HG03460 (cell line): ENCODE data around the gene CDK19.
"Not testable (repeated sequence)": the region's sequence is repeated elsewhere in the genome, so short reads cannot be mapped to it uniquely, and the experiment has no call there.

Source experiments
- ATAC-seq: cut with Tn5 transposase; IDR thresholded peaks from one replicate; pipeline ENCODE4 v1.9.1; 2021; ENCODE audit not compliant: unreplicated experiment

The CDK19 gene

DNA sequence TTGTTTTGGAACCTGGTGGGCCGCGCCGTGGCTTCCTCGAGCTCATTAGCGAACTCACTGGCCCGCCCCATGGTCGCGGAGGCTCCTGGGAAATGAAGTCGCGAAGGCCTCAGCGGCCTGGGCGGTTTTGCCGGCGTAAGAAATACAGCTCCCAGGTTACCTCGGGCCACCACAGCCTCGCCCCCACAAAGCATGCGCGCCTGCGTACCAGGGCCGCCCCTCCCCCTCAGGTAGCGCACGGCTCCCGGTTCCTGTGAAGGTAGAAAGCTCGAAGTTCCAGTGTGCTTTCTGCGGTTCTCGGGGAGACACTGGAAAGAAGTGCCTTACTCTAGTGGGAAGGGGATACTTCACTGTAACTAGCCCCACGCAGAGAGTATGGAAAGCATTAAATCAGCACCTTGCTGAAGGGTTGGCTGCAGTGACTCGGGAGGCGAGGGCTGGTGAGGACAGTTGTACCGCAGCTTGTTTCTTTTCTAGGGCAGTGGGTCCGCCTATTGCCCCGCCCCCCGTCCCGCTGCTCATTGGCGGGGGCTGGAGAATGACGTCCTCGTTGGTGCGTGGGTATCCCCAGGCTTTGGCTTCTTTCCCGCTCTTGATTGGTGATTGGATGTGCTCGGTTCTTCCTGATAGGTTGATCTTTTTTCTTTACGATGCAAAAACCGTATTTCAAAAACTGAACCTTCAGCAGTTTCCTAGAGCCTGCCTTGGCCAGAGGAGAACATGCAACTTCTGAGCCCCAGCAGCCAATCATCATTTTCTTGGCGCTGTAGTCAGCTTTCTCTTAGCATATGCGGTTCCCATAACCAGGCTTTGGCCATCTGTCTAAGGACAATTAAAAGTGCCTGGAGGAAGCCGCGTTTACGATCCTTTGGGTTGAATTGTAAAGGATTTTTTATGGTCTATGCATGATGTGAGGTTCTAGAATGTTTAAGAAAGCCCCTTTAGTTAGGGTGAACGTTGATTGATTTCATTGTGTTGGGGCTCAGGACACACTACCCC, at the start of gene CDK19:
CDK19 (minus strand) TSS at position 59 of the 999 bp plus-strand sequence. CDS start 333 bp downstream, outside the sequence.
- peak; percentile 69 for ATAC-seq

DNA sequence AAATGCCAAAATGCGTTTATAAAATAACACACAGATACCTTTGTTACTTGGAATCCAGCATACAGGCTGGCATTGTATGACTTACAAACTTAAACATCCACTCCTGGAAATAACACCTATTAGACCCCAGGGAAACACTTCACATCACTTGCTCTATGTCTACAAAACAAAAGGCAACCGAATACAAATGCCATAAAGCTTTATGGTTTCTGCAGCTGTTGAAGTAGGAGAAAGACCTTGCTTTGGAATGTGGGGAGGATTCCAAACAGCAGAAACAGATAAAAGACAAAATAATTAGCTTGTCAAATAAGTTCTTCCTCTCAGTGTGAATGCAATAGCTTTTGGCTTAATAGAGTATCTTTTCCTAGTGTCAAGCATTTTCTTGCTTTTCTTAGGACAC, 49.6 kb upstream of the CDK19 start:
- ATAC-seq: no peak

DNA sequence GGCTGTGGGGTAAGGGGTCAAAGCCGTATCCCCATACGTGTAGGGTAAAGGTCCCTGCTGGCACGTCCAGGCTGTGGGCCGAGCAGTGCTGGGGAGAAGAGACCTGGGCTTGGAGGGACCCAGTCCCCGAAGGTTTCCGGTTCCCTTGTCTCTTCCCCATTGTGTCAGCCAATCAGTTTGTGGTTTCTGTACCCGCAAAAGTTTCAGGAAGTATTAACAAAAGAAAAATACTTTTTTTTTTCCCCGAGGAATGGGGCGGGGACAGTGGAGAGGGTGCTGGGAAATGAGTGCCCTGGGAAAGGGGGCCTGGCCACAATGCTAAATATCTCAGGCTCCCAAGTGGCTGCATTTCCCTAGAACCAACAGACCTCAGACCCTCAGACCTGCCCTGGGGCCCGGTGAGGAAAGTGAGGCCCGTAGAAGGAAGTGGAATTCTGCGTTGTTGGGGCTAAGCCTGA, 44.1 kb upstream of the CDK19 start:
- ATAC-seq: no peak

DNA sequence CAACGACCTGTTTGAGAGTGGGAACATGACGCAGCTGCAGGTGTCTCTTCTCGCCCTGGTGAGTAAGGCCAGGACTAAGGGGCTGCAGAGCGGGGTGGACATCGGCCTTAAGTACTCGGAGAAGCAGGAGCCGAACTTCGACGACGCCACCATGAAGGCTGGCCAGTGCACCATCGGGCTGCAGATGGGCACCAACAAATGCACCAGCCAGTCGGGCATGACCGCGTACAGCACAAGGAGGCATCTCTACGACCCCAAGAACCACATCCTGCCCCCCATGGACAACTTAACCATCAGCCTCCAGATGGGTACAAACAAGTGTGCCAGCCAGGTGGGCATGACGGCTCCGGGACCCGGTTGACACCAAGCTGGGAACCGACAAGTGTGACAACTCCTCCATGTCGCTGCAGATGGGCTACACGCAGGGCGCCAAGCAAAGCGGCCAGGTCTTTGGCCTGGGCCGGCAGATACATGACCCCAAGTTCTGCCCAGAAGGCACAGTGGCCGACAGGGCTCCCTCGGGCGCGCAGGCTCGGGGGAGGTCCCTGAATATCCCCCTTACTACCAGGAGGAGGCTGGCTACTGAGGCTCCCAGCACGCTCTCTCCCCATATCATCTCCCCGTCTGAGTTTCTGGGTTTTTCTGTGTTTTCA, 43.4 kb upstream of the CDK19 start:
- no peak for ATAC-seq

DNA sequence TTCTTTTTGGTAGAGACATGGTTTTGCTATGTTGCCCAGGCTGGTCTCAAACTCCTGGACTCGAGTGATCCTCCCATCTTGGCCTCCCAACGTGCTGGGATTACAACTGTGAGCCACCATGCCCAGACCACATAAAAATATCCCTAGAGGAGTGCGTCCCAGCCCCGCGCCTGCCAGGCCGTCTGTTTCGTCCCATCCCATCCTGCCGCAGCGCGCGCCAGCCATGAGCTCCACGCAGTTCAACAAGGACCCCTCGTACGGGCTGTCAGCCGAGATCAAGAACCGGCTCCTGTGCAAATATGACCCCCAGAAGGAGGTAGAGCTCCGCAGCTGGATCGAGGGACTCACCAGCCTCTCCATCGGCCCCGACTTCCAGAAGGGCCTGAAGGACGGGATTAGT, 42.7 kb upstream of the CDK19 start:
- ATAC-seq: no peak

DNA sequence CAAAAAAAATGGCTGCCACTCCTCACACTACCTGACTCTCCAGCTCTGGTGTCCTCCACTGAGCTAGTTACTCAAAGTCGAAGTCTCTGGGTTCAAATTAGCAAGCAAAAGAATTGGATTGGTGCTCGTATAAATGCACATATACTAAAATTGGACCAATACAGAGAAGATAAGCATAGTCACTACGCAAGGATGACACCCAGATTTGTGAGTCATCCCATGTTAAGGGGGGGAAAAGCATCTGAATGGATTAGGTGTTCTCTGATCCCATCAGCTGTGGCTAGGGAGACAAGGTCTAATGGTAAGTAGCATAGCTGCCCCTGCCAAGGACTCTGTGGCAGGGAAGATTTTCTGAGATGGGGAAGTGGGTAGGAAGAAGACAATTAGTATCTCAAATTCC, 41.0 kb upstream of the CDK19 start:
- ATAC-seq: no peak

DNA sequence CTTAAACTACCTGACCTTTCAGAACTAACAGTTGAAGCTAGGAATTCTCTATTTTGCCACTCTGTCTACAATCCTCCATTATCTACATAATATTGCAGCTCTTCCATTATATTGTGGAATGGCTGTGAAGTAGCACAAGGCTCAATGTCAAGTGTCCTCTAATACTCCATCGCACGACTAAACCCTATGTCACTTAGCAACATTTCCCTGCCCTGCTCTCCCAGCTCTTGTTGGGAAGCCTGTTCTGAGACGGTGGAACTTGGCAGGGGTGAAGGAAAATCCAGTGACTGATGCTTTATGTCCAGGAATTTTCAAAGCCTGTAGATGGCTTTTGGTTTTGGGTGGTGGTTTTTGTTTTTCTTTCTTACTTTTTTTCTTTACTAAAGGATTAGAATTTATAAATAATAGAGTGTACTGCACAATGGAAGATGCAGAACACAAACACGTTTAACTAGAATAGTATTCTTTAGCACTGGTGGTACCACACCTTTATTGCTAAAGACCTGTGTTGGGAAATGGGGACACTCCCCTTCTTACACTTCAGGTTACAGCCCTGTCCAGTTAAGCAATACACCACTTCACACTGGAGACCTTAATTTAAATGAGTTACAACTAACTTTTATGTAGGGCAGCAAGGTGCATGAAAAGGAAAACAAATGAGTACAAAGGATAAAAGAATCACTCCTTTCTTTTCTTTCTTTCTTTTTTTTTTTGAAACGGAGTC, 38.6 kb upstream of the CDK19 start:
- ATAC-seq: no peak

DNA sequence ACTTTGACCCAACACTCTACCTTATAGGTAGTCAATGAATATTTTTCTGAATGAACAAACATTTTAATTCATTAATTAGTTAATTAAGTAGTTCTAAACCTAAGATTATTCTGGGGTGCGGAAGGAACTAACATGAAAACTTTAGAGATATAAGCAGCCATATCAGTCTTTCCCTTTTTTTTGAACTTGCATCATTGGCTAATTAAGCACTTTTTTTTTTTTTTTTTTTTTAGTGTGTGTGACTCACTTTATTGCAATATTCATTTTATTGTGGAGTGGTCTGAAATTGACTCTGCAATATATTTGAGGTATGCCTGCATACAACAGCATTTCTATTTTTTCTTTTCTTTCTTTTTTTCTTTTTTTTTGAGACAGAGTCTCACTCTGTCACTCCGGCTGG, 37.5 kb upstream of the CDK19 start:
- no peak for ATAC-seq

DNA sequence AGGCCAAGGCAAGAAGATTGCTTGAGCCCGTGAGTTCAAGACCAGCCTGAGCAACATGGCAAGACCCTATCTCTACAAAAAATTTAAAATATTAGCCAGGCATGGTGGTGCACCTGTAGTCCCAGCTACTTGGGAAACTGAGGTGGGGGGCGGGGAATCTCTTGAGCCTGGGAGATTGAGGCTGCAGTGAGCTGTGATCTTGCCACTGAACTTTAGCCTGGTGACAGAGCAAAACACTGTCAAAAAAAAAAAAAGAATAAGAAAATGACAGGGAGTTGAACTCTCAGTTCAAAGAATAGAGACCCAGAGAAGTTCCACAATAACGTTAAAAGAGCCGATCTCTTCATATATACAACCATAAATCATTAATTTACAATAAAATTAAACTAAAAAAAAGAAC, 34.5 kb upstream of the CDK19 start:
- ATAC-seq: no peak

DNA sequence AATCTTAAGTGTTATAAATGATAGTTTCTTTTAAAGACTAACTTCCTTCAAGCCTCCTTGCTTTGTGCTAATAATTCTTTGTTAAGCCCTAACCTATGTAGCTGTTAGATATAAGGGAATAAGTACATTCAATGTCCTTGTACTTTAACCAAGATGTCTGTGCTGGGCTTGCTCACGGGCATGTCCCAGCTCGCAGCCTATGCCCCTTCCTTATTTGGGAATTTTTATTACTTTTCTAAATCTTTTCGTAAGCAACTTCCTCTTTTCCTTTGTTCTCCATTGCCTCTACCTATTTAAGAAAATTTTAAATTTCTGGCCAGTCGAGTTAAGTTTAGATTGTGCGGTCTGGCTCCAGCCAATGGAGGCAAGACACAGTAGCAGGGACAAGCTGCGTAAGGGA, 26.0 kb upstream of the CDK19 start:
- no peak for ATAC-seq

DNA sequence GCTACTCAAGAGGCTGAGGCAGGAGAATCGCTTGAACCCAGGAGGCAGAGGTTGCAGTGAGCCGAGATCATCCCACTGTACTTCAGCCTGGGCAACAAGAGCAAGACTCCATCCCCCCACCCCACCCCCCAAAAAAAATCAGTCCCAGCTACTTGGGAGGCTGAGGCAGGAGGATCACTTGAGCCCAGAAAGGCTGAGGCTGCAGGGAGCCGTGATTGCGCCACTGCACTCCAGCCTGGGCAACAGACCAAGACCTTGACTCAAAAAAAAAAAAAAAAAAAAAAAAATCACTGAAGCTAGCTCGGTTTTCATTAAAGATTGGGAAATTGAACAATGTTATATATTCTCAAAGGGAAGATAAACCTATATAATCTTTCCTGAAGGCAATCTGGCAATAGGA, 20.5 kb upstream of the CDK19 start:
- not testable (repeated sequence) for ATAC-seq

DNA sequence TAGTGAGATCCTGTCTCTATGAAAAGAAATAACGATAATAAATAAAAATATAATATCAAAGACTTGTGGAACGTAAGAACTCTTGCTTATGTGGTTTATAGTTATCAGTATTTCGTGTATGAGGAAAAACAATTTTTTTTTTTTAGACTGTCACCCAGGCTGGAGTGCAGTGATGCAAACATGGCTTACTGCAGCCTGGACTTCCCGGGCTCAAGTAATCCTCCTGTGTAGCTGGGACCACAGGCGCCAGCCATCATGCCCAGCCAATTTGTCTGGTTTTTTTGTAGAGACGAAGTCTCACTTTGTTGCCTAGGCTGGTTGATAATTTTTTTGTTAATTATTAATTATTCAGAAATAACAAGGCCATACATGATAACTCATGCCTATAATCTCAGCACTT, 18.6 kb upstream of the CDK19 start:
- ATAC-seq: no peak

DNA sequence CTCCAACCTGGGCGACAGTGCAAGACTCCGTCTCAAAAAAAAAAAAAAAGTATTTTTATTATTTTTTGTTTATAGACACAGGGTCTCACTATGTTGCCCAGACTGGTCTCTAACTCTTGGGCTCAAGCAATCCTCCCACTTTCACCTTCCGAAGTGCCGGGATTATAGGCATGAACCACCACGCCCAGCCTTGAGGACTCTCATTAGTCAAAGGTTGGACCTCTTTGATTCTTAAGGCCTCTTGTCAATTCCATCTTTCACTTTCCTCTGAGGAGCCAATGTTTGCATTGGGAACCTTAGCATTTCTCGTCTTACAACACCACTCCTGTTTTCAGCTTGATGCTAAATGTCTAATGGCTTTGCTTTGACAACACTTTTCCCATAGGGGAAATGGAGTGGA, 16.1 kb upstream of the CDK19 start:
- no peak for ATAC-seq

DNA sequence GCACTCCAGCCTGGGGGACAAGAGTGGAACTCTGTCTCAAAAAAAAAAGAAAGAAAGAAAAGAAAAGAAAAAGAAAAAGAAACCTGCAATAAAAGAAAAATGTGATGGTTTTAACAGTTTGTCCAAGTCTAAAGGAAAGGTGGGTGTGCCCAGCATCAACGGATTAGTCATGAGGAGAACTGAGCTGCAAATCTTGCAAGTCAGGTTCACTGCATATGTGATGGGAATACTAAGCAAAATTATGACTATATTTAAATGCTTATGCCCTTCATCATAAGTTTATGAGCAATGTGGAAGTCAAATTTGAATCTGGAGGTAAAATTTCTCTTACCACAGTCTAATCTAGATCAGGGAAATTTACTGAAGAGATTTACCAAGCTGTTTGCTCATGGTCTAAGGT, 13.1 kb upstream of the CDK19 start:
- no peak for ATAC-seq

DNA sequence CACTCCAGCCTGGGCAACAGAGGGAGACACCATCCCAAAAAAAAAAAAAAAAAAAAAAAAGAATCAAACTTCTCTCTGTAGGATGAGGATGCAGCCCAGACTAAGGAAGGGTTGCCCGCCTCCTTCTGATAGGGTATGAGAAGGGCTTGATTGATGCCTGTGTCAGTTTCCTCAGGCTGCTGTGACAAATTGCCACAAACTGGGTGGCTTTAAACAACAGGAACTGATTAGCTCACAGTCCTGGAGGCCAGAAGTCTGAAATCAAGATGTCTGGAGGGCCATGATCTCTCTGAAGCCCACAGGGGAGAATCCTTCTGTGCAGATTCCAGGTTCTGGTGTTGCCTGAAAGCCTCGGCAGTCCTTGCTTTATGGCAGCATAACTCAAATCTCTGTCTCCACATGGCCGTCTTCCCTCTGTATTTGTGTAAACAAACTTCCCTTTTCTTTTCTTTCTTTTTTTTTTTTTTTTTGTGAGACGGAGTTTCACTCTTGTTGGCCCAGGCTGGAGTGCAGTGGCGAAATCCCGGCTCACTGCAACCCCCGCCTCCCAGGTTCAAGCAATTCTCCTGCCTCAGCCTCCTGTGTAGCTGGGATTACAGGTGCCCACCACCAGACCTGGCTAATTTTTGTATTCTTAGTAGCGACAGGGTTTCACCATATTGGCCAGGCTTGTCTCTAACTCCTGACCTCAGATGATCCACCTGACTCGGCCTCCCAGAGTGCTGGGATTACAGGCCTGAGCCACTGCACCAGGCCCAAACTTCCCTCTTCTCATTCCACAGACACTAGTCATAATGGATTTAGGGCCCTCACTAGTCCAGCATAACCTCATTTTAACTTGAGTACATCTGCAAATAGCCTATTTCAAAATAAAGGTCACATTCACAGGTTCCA, 11.2 kb upstream of the CDK19 start:
- no peak for ATAC-seq

DNA sequence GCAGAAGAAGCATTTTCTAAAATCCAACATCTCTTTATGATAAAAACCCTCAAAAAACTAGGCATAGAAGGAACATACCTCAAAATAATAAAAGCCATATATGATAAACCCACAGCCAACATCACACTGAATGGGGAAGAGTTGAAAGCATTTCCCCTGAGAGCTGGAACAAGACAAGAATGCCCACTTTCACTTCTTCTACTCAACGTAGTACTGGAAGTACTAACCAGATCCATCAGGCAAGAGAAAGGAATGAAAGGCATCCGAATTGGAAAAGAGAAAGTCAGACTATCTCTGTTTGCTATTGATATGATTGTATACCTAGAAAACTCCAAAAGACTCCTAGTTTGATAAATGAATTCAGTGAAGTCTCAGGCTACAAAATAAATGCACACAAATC, 7.9 kb upstream of the CDK19 start:
- ATAC-seq: no peak

DNA sequence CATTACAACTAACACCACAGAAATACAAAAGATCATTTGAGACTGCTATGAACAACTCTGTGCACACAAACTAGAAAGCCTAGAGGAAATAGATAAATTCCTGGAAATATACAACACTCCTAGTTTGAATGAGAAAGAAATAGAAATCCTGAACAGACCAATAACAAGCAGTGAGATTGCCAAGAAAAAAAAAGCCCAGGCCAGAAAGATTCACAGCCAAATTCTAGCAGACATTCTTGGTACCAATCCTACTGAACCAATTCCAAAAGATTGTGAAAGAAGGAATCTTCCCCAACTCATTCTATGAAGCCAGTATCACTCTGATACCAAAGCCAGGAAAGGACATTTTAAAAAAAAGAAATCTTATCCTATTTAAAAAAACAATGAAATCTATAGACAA, 7.0 kb upstream of the CDK19 start:
- ATAC-seq: no peak

DNA sequence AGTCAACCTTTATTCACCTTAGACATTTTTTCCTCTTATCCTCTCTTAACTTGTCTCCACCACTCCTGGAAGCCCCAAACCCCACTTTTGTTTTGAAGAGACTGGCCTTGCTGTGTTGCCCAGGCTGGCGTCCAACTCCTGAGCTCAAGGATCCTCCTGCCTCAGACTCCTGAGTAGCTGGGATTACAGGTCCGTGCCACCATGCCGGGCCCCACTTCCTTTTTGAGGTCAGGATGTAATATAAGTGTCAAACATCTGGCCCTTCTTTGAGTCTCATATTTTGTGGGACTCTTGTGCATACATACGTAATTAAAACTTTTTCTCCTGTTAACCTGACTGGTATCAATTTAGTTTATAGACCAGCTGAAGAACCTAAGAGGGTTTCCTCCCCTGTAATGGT, 1.4 kb upstream of the CDK19 start:
- ATAC-seq: no peak

DNA sequence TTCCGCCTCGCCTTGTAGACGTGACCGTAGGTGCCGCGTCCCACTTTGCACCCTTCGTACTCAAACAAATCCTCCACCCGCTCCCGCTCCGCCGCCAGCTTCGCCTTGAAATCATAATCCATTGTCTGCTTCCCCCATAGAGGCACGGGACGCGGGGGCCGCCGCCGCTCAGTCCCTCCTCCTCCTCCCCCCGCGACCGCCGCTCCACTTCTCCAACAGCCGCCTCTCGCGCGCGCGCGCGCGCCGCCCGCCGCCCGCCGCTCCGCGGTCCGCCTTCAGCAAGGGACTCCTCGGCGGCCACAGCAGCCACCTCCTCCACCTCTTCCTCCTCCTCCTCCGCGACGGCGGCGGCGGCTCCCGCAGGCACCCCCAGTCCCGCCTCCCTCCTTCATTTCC, 256 bp downstream of the CDK19 start:
- no peak for ATAC-seq
